ENCODE data around the gene RPL18. TPM values are rescaled to one million over a fixed set of nuclear protein-coding genes. Genes with fewer than 3 reads are reported as not detected.
A peak's percentile ranks its signal among the peaks of the same experiment; 100 is the strongest.

RPL18 gene
- total and polyA plus RNA-seq, 9 of the 15 experiments (the other 6 are each of a cell fraction or from before 2014, with no cell fraction given), result 312 to 2,635 (median 1,653) TPM

GRCh38 chr19:48619692-48620585, 961 bp upstream of the RPL18 start:
- 29% methylated on average over 6 of the region's 6 CpGs for WGBS (ENCODE audit: insufficient coverage, low coverage, missing lambda C conversion rate)
- Histone ChIP-seq H2AFZ (ENCODE audit: low read depth, low read length) (peak overlapping the region; percentile 80), H3K4me2 (ENCODE audit: insufficient read depth, low read length) (peak overlapping the region; percentile 94), H4K20me1 (replicated peaks; ENCODE audit: control insufficient read depth, insufficient read depth, low read length) (peaks cover 35% of the 10 kb centered on the region), H3K4me1 (replicated peaks in 1 of 2; ENCODE audit: control insufficient read depth in 2 of 2, insufficient read depth in 2 of 2, low read length in 2 of 2) (peaks cover 39 to 58% of the 10 kb centered on the region in 2 experiments), H3K27ac (ENCODE audit: extremely low read depth, low read depth, low read length) (peak overlapping the region; percentile 78), H3K9me3 (replicated peaks; ENCODE audit: control insufficient read depth, insufficient read depth, low read depth, low read length) (no peaks in the 10 kb centered on the region), H3K9ac (ENCODE audit: insufficient read depth in 1 of 2, low read depth in 2 of 2, low read length in 2 of 2) (peak overlapping the region; percentile 72 to 88), H3K27me3 (ENCODE audit: control insufficient read depth in 2 of 2, insufficient read depth in 2 of 2, low read length in 2 of 2) (no peaks in the 10 kb centered on the region), H3K79me2 (ENCODE audit: control insufficient read depth, insufficient read depth, low read length) (peaks cover 44% of the 10 kb centered on the region), H3K9me1 (ENCODE audit: control insufficient read depth, insufficient read depth, low read length) (peaks cover 11% of the 10 kb centered on the region), H3K36me3 (ENCODE audit: control insufficient read depth, insufficient read depth, low read length) (peaks cover 36% of the 10 kb centered on the region; the same call in 2 of the 3 replicates), H3K4me3 (peak overlapping the region; percentile 64)
- in situ Hi-C loops (cut with MboI) (no loop called here), intact Hi-C loops (cut with micrococcal nuclease) (loop anchor here (1.0 kb wide), 1 partner anchor 17 kb away; the partner anchor contains the start of gene DBP)
- ChIA-PET POLR2A (interaction anchor here (0.5 to 4.7 kb wide), 28 partner anchors 8 to 459 kb away, joined by 3 to 85 read pairs (median 4); partner anchors contain the start of genes DBP and SPACA4), CTCF (ENCODE audit: low intra/inter-chr PET ratio) (no interaction called here)
- ATAC-seq, result no peak
- BruUV-seq (replicated peaks), result TSS peak; percentile 65
- peak in 2 of 4 experiments; percentile 22 to 62 for DNase-seq (ENCODE audit: extremely low read depth in 1 of 4, low spot score in 3 of 4)
- FAIRE-seq, result peak; percentile 23
- TF ChIP-seq DACH1 (IDR thresholded peaks at IDR 0.05; ENCODE audit: partially characterized antibody) (peak; percentile 5), DPF2 (IDR thresholded peaks at IDR 0.05) (peak; percentile 76; the same call in 1 of the 2 replicates), ZNF324 (CRISPR knock-in tag; IDR thresholded peaks at IDR 0.05) (0 out of 2 replicates have a peak, but pooled peaks have one; percentile 38), HNRNPH1 (optimal IDR thresholded peaks at IDR 0.05; ENCODE audit: low read depth, low read length) (no peak), NONO (IDR thresholded peaks at IDR 0.05; ENCODE audit: low read depth in 2 of 2, low read length in 1 of 2) (peak in 1 of 2 experiments; percentile 56; a peak in 1 of 4 replicates), ADNP (tag; IDR thresholded peaks at IDR 0.05) (peak; percentile 100), MTF1 (CRISPR knock-in tag; IDR thresholded peaks at IDR 0.05; ENCODE audit: borderline replicate concordance) (0 out of 2 replicates have a peak, but pooled peaks have one; percentile 18), TCF15 (CRISPR knock-in tag; IDR thresholded peaks at IDR 0.05) (0 out of 2 replicates have a peak, but pooled peaks have one; percentile 24), TRIM24 (IDR thresholded peaks at IDR 0.05) (peak in 1 of 2 experiments; percentile 42; a peak in 1 of 4 replicates), FOSL1 (tag; conservative IDR thresholded peaks at IDR 0.05) (0 out of 2 replicates have a peak, but pooled peaks have one; percentile 13), CHD4 (IDR thresholded peaks at IDR 0.05; ENCODE audit: insufficient read depth, insufficient replicate concordance, low read depth, low read length, poor library complexity, severe bottlenecking) (peak; percentile 99), TOE1 (IDR thresholded peaks at IDR 0.05; ENCODE audit: borderline replicate concordance) (0 out of 2 replicates have a peak, but pooled peaks have one; percentile 27), TOE1 (CRISPR knock-in tag; IDR thresholded peaks at IDR 0.05; ENCODE audit: borderline replicate concordance, low read depth) (no peak), GTF2F1 (IDR thresholded peaks at IDR 0.05; ENCODE audit: low read depth, low read length) (no peak), HDAC2 (IDR thresholded peaks at IDR 0.05) (peak; percentile 99), ARNT (IDR thresholded peaks at IDR 0.05) (peak in 1 of 2 experiments; percentile 50; a peak in 1 of 4 replicates), ZNF707 (CRISPR knock-in tag; conservative IDR thresholded peaks at IDR 0.05) (peak; percentile 41; the same call in 1 of the 2 replicates), NFE2 (IDR thresholded peaks at IDR 0.05; ENCODE audit: low read depth) (no peak), GABPB1 (CRISPR knock-in tag; IDR thresholded peaks at IDR 0.05) (no peak), ZKSCAN3 (CRISPR knock-in tag; IDR thresholded peaks at IDR 0.05) (no peak), ZNF121 (CRISPR knock-in tag; conservative IDR thresholded peaks at IDR 0.05) (no peak), MAFF (IDR thresholded peaks at IDR 0.05; ENCODE audit: low read length) (no peak), SRSF7 (optimal IDR thresholded peaks at IDR 0.05; ENCODE audit: low read depth, low read length) (no peak), ELF4 (CRISPR knock-in tag; IDR thresholded peaks at IDR 0.05) (0 out of 2 replicates have a peak, but pooled peaks have one; percentile 7)

Measured in K562 (cell line).